KOPT-K1 (cell line): ENCODE measurements around the gene PARD3.

Experiments
- H3K27ac ChIP-seq: fragments of 200-600 bp; sonication (generic); 2 replicates; pipeline ENCODE4 v1.5.1; 2016; ENCODE audit warnings: antibody characterized with exemption, mild to moderate bottlenecking, low read depth, low read length; ENCODE audit not compliant: poor library complexity, severe bottlenecking
- H3K36me3 ChIP-seq: fragments of 200-600 bp; sonication (generic); 2 replicates; pipeline ENCODE4 v1.5.1; 2017; ENCODE audit warnings: antibody characterized with exemption, mild to moderate bottlenecking, low read length, moderate library complexity; ENCODE audit not compliant: insufficient read depth
- H3K9me3 ChIP-seq: fragments of 200-600 bp; sonication (generic); 2 replicates; pipeline ENCODE4 v1.5.1; 2017; ENCODE audit warnings: antibody characterized with exemption, low read length, mild to moderate bottlenecking; ENCODE audit not compliant: insufficient read depth, poor library complexity, severe bottlenecking

The PARD3 gene

DNA sequence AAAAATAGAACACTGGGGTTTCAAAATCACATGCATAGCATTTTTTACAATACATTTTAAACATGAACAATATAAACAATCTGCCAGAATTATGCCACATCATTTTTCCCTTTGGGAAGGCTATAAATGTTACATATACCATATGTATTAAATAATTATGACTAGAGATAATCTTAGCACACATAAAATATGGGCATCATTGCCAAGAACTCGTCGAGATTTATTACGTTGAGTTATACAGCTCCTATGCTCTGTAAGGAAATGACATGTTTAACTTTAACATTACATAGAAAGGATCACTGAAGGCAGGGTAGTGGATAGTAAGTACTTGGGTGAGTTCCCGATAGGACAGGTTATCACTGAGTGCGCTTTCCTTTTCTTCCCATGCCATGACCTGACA is 267.8 kb downstream of the PARD3 start:
- H3K36me3 ChIP-seq: no peaks in the 10 kb centered on the region
- no peaks in the 10 kb centered on the region for H3K9me3 ChIP-seq
- H3K27ac ChIP-seq: no peak overlapping the region

DNA sequence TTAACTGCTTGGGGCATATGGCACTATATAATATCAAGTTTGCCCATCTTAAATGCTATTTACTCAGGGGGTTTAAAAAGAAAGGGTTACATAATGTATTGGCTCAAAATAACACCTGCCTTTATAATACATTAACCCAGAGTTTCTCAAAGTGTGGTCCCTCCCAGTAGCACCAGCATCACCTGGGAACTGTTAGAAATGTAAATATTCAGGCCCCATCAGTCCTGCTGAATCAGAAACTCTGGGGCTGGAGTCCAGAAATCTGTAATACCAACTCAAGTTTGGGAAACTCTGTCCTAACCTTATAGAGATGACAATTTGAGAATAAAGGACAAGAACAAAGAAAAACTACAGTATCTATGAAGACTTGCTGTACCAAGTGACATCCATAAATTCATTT is 270.7 kb downstream of the PARD3 start:
- no peaks in the 10 kb centered on the region for H3K9me3 ChIP-seq
- no peak overlapping the region for H3K27ac ChIP-seq
- no peaks in the 10 kb centered on the region for H3K36me3 ChIP-seq

DNA sequence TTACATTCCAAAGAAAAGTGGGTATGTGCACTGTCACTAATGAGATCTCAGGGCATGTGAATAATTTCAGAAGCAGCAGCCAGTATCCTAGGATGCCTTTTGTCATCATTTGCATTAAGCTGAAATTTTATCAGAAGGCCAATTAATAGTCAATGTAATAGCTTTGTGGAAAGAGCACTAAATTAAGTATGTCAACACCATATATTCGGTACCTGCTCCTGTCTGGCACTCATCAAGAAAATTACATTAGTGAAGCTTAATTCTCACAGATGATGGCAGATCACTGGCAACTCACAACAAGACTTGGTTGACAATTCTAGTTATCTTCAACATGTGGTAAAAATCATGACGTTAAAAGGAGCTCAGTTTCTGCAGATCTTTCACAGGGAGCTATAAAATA is 271.4 kb downstream of the PARD3 start:
- Histone ChIP-seq H3K36me3 (no peaks in the 10 kb centered on the region), H3K27ac (no peak overlapping the region), H3K9me3 (no peaks in the 10 kb centered on the region)

DNA sequence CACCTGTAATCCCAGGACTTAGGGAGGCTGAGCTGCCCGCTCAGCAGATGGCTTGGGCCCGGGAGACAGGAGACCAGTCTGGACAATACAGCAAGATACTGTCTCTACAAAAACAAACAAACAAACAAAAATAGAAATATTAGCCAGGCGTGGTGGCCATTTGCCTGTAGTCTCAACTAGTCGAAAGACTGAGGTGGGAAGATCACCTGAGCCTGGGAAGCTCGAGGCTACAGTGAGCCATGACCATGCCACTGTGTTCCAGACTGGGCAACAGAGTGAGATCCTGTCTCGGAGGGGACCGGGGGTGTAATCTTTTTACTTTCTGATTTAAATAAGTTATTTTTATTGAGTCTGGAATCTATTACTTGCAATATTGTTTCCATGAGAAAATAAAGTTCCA is 274.6 kb downstream of the PARD3 start:
- H3K27ac ChIP-seq: no peak overlapping the region

DNA sequence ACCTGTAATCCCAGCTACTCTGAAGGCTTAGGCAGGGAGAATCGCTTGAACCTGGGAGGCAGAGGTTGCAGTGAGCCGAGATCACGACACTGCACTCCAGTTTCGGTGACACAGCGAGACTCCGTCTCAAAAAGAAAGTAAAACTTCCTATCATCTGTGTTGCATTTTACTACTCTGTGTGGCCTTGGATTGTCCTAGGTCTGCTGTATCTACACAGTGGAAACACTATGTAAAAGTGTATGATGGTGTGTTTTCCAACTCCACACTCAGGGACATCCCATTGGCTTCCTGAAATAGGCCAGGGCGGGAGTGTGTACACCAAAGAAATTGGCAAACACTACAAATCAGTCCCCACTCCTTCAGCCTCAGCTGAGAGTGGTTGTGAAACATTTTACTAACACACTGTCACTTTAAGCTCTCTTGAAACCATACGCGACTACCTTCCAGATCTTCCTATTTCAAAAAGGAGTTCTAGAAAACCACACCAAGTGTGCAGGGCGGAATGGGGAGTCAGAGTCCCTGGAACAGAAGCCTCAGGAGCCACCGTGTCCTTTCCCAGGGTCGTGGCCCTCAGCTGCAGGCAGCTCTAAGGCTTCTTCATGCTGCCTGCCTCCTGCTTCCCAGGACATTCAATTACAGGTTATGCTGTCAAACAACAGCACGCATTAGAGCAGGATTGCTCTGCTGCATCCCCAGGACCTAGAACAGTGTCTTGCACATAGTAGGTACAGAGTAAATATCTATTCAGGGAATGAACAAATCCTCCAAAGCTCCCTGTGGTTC is 275.4 kb downstream of the PARD3 start:
- H3K36me3 ChIP-seq: no peaks in the 10 kb centered on the region
- H3K27ac ChIP-seq: peak overlapping the region; percentile 66
- H3K9me3 ChIP-seq: no peaks in the 10 kb centered on the region

More for the DNA sequence above, 274.6 kb downstream of the PARD3 start:
- no peaks in the 10 kb centered on the region for H3K9me3 ChIP-seq
- H3K36me3 ChIP-seq: no peaks in the 10 kb centered on the region

DNA sequence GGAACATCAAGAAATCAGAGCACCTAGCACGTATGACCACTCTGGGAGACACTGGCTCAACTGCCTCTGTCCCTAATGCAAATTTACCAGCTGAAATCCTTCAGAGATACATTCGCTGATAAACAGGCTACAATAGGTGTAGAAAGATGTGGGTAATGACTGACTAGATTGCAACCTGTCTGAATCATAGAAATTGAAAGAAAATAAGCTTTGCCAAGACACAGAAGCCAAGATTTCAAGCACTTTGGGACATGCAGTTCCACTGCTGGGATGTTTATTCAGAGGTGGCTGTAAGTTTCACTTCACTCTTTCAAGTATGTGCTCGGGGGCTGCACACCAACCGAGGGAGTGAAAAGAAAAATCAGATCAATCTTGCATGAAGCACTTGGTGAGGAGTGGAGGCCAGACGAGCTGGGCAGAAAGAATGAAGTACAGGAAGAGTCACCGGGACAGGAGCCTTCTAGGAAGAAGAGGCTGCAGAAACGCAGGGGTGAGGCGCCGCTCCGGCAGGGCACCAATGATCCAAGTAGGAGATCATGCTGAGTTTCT is 276.7 kb downstream of the PARD3 start:
- H3K9me3 ChIP-seq: no peaks in the 10 kb centered on the region
- H3K36me3 ChIP-seq: no peaks in the 10 kb centered on the region
- H3K27ac ChIP-seq: no peak overlapping the region

DNA sequence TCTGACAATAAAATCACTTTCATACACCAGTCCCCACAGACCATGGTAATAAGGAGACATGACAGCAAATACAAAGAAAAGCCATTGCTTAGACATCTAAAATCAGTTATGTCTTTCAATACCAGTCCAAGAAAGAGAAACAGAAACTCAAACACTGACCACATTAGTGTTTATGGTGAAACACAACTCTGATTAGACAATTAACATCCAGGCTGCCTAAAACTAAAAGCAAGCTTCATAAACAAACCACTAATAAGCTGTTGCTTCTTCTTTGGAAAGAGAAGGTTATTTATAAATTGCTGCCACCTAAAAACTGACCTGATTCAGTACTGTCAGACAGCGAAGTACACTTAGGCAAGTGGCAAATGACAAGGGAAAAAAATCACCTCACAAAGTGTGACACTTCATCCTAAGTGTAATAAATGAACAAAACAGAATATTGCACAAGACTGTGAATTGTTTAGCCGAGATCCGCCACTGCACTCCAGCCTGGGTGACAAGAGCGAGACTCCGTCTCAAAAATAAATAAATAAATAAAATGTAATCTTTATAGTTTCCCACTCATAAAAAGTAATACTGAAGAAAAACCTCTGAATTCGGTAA is 277.4 kb downstream of the PARD3 start:
- H3K36me3 ChIP-seq: no peaks in the 10 kb centered on the region
- H3K27ac ChIP-seq: peak overlapping the region; percentile 37
- no peaks in the 10 kb centered on the region for H3K9me3 ChIP-seq

DNA sequence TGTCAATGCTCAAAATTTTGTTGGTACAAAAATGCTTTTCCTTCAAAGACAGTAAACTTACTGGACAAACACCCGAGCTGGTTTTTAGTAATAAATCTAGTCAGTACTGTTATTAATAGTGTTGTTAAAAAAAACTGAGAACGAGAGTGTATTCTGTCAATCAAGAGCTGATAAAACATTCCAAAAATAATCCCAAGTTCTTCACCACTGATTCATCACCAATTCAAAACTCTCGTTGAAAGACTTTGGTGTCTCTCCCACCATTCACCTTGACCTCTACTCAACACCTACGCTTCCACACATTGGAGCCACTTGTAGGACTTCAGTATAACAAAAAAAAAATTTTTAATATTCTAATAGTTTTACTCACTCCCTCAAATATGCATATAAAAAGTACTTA is 279.2 kb downstream of the PARD3 start:
- Histone ChIP-seq H3K27ac (no peak overlapping the region), H3K9me3 (peaks cover 7% of the 10 kb centered on the region), H3K36me3 (no peaks in the 10 kb centered on the region)

DNA sequence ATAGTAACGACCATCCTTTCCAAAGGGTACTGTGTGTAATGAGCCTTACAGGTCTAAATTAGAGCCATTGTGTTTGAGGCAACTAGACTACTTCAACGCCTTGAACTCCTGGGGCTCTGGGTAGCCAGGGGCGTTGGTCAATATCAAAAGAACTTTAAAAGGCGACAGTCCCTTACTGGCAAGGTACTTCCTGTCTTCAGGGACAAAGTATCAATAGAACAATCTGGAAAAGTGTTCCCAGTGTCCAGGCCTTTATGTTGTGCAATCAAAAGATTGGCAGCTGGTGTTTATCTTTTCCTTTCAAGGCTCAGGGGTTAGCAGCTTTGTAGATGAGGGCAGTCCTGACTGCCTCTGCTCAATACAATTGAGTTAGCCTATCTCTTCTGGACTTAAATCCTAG is 284.3 kb downstream of the PARD3 start:
- H3K9me3 ChIP-seq: peaks cover 7% of the 10 kb centered on the region
- no peaks in the 10 kb centered on the region for H3K36me3 ChIP-seq
- no peak overlapping the region for H3K27ac ChIP-seq

DNA sequence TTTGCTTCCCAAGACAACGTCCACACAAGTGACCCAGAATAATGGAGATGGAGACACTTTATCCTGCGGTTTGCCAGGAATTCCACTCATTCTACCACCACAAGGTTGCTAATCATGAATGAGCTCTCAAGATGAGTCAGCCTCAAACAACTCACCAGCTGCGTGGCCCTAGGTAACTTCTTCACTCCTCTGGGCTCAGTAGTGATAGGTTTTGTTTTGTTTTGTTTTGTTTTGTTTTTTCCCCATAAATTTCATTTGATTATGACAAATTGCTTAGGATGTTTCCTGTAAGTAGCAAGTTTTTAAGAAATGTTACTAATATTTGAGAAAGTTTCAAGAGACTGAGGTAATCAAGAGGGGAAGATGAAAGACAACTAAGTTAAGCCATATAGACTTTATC is 286.8 kb downstream of the PARD3 start:
- peaks cover 7% of the 10 kb centered on the region for H3K9me3 ChIP-seq
- no peaks in the 10 kb centered on the region for H3K36me3 ChIP-seq
- no peak overlapping the region for H3K27ac ChIP-seq

DNA sequence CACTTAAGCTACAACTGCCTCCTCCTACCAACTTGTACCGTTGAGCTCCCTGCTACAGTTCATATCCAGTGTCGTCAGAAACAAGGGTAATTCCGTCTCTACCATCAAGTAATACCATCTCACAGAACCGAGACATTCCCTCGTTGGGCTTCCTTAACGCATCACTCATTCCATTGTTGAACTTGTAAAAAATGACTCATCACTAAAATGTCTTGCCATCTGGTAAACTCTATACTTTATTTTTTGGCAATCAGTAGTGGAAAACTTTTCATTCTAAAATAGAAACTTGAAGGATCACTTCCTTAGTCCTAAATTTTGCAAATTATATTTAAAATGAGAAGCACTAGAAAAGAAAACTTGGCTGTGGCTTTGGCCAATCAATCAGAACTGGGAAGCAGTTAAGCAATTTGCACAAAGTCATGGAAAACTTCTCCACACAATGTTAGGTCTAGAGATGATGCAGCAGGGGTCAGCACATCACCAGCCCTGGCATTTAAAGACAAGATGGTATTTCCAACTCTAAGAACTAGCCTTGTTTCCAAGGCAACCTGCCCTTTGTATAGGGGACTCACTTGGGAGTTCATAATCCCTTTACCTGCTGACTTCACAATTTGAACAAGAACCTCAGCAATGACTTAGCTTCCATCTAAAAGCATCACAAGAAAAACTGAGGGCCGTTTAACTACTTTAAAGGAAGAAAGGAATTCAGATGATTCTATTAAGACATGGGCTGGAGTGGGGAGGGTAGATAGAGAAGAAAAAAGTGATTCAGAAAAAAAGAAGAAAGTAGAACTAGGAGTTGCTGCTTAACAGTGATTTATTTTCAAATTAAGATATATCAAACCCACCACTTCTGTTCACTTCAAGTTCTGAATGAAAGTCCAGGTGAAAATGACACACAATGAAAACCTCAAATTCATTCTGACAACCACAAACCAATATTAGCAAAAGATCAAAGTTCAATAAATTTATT is 288.1 kb downstream of the PARD3 start:
- peaks cover 7% of the 10 kb centered on the region for H3K9me3 ChIP-seq
- no peak overlapping the region for H3K27ac ChIP-seq
- H3K36me3 ChIP-seq: no peaks in the 10 kb centered on the region

DNA sequence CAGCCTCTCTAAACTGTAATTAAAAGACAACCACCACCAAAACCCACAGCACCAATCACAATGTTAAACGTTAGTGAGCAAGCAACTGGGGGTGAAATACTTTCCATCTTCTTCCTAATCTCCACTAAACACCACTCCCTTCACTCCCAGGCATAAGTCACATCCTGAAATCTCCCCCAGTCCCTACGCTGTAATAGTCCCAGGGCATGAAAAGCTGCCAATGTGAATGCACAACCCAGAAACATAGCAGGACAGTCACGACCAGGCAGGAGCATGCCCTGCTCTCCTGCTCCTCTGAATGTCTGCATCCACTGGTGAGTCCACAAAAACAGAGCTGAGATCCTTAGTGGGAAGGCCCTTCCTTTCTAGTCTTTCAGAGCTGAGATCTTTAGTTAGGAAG is 288.9 kb downstream of the PARD3 start:
- H3K27ac ChIP-seq: no peak overlapping the region
- peaks cover under 1% of the 10 kb centered on the region for H3K9me3 ChIP-seq
- H3K36me3 ChIP-seq: no peaks in the 10 kb centered on the region

DNA sequence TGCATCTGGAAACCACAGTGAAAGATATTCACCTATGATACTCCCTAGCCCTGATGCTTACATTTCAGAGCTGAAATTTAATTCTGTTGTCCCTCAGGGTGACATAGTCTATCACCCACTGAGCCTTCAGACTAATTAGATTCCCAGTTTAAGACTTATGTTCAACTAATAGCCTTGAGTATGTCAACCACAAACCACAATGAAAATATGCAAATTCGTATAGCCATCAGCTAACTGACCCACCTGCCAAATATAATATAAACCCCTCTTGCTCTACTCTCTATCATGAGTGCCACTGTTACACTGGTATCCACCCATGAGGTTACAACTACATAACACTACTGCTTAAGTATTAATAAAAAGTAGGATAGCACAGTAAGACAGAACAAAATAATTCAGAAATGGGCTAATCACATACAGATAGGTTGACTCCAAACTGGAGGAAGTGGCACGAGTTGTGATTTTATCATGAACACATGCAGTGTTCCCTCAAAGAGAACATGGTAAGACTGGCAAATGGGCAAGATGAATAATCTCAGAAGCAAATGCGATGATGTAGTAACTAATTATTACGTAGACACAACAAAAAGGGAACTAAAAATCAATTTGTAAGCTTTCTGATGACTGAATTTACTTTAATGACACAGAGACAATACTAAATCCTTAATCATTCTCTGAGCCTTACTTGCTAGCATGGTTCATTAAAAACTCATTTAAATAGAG is 290.6 kb downstream of the PARD3 start:
- no peak overlapping the region for H3K27ac ChIP-seq
- H3K36me3 ChIP-seq: no peaks in the 10 kb centered on the region
- H3K9me3 ChIP-seq: no peaks in the 10 kb centered on the region

DNA sequence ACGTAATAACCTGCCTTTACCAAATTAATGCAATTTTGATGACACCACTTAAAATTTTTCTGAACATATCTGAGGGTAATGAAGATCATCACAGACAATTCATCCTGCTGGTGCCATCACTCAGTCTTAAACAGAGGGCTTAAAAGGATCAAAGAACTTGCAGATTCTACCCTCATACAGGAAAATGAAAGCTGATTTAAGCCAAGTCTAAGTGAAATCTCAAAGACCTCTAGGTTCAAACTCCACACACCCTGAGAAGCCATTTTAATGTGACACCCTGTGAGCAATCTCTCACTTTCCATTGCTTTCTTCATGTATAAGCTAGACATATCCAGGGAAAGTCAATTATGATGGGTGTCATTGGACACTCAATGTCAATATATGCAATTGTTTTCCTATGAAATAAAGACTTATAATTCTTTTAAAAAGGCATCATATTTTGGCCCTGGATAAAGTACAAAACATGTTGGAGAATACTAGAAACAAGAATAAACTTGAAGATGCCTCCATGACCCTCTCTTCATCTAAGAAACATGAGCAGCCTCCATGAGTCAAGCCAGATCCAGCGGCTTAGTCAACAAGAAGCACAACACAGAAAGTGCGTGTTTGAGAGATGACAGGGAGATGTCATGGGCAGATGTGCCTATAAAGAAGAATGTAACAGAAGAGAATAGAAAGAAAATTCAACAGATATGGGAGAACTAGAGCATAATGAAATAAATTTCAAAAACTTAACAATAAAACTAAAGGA is 291.9 kb downstream of the PARD3 start:
- H3K27ac ChIP-seq: peak overlapping the region; percentile 23
- H3K9me3 ChIP-seq: no peaks in the 10 kb centered on the region
- no peaks in the 10 kb centered on the region for H3K36me3 ChIP-seq
